Neutrophil (primary cell): ENCODE results near the gene RPS28.

Experiments used
- H3K27ac ChIP-seq: fragments of 200-600 bp; sonication (generic); 2 replicates; pipeline ENCODE4 v1.5.1; 2016; ENCODE audit warnings: mild to moderate bottlenecking, moderate library complexity
- H3K27me3 ChIP-seq: fragments of 200-600 bp; sonication (generic); 2 replicates; pipeline ENCODE4 v1.6.0; 2016; ENCODE audit warnings: mild to moderate bottlenecking
- H3K36me3 ChIP-seq: fragments of 200-600 bp; sonication (generic); 2 replicates; pipeline ENCODE4 v1.5.1; 2017
- H3K4me1 ChIP-seq, 2 experiments: fragments of 200-600 bp in 1 of 2; sonication (generic) in 1 of 2; 1 replicate in 1 of 2; 2 replicates in 1 of 2; pipeline versions ENCODE4 v1.5.1 to v1.6.1; 2013 to 2016; ENCODE audit warnings: low read depth in 1 of 2, low read length in 1 of 2, mild to moderate bottlenecking in 1 of 2, moderate library complexity in 1 of 2; ENCODE audit not compliant: control insufficient read depth in 1 of 2, insufficient read depth in 1 of 2
- H3K4me3 ChIP-seq, 2 experiments: fragments of 200-600 bp in 1 of 2; sonication (generic) in 1 of 2; 1 replicate in 1 of 2; 2 replicates in 1 of 2; pipeline ENCODE4 v1.5.1; 2013 to 2016; ENCODE audit warnings: low read depth in 1 of 2, low read length in 1 of 2, mild to moderate bottlenecking in 1 of 2, moderate library complexity in 1 of 2
- H3K9me3 ChIP-seq: fragments of 200-600 bp; sonication (generic); 2 replicates; pipeline ENCODE4 v1.5.1; 2016
- CTCF ChIP-seq: fragments of 200-600 bp; sonication (generic); IDR thresholded peaks from 2 replicates; pipeline ENCODE4 v1.5.1; 2016; ENCODE audit warnings: antibody characterized with exemption

Gene RPS28

DNA sequence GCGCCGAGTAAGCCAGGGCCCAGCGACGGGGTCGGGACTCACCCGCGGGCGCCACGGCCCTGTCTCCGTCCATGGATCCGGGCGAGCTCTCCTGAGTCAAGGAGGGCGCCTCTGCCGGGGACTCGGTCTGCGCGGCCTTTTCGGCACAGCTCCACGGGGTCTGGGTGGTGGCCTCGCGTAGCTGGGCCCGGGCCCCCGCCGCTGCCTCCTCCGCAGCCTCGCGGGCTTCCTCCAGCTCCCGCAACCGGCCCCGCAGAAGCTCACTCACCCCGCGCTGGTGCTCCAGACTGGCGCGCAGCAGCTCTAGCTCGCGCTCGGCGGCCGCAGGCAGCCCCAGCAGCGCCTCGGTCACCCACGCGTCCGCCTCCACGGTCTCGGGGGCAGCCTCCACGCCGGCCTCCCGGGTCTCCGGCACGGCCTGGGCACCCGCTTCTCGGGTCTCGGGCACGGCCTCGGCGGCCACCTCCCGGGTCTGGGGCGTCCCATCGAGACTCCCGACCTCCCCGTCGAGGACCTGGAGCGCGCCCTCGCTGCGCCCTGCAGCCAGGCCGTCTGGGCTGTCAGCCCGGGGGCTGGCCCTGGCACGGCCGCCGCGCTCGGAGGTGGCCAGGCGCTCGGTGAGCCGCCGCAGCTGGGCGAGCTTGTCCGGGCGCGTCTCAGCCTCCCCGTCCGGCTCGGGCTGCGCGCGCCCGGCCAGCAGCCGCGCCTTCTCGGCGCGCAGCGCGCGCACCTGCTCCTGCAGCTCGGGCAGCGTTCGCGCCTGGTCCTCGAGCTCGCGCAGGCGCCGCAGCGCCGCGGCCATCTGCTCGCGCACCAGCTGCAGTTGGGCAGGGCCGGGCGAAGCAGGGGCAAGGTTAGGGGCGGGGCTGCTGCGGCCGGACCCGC lies 13.4 kb downstream of the RPS28 start:
- H3K9me3 ChIP-seq, result no peaks in the 10 kb centered on the region
- H3K4me1 ChIP-seq, result no peaks in the 10 kb centered on the region
- no peaks in the 10 kb centered on the region for H3K36me3 ChIP-seq
- no peak overlapping the region for H3K4me3 ChIP-seq
- no peak overlapping the region for H3K27ac ChIP-seq
- TF ChIP-seq CTCF, result no peak
- H3K27me3 ChIP-seq, result peaks cover 89% of the 10 kb centered on the region

DNA sequence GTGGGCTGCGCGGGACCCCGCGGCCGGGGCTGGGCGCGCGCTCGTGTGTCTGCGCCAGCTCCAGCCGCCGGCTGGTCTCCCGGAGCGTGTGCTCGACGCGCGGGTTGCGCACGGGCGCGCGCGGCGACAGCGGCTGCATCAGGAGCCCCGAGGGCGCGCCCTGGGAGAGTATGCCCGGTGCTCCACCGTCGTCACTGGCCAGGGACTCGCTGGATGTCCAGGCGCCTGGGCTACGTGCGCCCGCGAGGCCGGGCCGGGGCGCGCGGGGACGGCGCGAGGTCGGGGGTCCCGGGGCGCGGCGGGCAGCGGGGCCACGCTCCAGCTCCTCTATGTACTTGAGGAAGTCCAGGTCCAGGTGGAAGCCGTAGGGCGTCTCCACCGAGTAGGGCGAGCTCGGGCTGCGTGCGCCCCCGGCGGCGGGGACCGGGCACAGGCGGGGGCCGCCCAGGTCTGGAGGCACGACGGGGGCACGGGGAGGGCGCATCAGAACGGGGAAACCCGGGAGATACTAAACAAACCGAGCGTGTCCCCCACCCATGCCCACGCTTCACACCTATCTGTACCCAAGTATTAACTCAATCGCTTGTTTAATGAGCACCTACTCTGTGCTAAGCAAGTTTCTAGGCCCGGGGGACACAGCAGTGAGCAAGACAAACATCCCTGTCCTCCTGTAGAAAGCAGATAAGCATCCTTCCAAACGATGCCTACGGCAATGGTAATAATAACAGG lies 14.2 kb downstream of the RPS28 start:
- Histone ChIP-seq H3K9me3 (no peaks in the 10 kb centered on the region), H3K4me1 (no peaks in the 10 kb centered on the region), H3K27me3 (peaks cover 92% of the 10 kb centered on the region), H3K36me3 (no peaks in the 10 kb centered on the region), H3K4me3 (no peak overlapping the region), H3K27ac (no peak overlapping the region)
- no peak for TF ChIP-seq CTCF

- TF ChIP-seq CTCF, result no peak
- H3K27ac ChIP-seq, result no peak overlapping the region
- H3K27me3 ChIP-seq, result peaks cover 99% of the 10 kb centered on the region
- no peaks in the 10 kb centered on the region for H3K9me3 ChIP-seq
- no peaks in the 10 kb centered on the region for H3K4me1 ChIP-seq
- no peak overlapping the region for H3K4me3 ChIP-seq
- no peaks in the 10 kb centered on the region for H3K36me3 ChIP-seq
Observed at GRCh38 chr19:8336072-8336569, 14.8 kb downstream of the RPS28 start.

DNA sequence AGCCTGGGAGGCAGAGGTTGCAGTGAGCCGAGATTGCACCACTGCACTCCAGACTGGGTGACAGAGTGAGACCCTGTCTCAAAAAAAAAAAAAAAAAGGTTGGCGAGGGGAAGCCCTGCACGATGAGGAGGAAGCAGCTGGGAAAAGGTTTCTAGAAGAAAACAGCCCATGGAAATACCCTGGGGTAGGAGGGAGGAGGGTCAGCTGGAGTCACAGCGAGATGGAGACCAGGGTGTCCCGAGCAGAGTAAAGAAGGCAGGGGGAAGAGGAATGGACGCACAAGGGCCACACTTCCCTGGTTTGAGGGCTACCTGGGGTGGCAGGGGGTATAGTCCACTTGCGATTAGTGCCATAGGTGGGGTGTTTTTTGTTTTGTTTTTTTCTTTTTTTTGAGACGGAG lies 15.4 kb downstream of the RPS28 start:
- TF ChIP-seq CTCF, result no peak
- Histone ChIP-seq H3K9me3 (no peaks in the 10 kb centered on the region), H3K4me1 (no peaks in the 10 kb centered on the region), H3K36me3 (no peaks in the 10 kb centered on the region), H3K4me3 (no peak overlapping the region), H3K27me3 (peaks cover 99% of the 10 kb centered on the region), H3K27ac (no peak overlapping the region)

GRCh38 chr19:8337728-8338127 lies 16.4 kb downstream of the RPS28 start:
- H3K27ac ChIP-seq, result no peak overlapping the region
- no peaks in the 10 kb centered on the region for H3K4me1 ChIP-seq
- H3K27me3 ChIP-seq, result peaks cover 99% of the 10 kb centered on the region
- H3K4me3 ChIP-seq, result no peak overlapping the region
- TF ChIP-seq CTCF, result no peak
- H3K36me3 ChIP-seq, result no peaks in the 10 kb centered on the region
- no peaks in the 10 kb centered on the region for H3K9me3 ChIP-seq
